ENCODE results near the gene RGS3. TPM values are rescaled to one million over a fixed set of nuclear protein-coding genes. Genes with fewer than 3 reads are reported as not detected.

The RGS3 gene
- total RNA-seq, 1 experiment from 2014 or later, result 16.6 TPM

DNA sequence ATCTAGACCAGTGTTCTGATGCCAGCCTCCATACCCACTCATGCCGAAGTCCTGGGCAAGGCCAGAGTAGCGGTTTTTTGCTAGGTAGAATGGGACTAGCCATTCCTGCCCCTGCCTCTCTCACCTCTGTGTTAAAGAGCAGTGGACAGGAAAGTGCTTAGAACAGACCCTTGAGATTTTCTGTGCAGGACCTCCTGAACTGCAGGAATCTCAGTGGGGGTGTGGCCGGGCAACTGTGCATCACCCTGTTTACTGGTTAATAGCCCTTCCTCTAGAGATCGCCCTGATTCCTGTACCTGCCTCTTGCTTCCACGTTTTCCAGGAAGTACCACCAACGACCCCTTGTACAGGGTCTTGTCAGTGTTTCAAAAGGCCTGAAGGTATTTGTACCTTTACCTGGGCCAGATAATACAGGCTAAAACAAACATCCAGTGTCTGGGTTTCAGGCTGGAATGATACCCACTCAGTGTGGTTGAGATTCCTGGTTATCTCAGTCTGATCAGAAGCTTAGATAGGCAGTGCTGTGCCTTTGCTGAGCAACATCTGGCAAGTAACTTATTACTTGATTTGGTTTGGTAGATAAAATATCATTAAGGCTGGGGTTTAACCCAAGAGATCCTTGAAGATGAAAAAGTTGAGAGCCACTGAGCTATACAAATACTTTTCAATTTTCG is 65.9 kb downstream of the RGS3 start (continued):
- TF ChIP-seq, protein P1, sequence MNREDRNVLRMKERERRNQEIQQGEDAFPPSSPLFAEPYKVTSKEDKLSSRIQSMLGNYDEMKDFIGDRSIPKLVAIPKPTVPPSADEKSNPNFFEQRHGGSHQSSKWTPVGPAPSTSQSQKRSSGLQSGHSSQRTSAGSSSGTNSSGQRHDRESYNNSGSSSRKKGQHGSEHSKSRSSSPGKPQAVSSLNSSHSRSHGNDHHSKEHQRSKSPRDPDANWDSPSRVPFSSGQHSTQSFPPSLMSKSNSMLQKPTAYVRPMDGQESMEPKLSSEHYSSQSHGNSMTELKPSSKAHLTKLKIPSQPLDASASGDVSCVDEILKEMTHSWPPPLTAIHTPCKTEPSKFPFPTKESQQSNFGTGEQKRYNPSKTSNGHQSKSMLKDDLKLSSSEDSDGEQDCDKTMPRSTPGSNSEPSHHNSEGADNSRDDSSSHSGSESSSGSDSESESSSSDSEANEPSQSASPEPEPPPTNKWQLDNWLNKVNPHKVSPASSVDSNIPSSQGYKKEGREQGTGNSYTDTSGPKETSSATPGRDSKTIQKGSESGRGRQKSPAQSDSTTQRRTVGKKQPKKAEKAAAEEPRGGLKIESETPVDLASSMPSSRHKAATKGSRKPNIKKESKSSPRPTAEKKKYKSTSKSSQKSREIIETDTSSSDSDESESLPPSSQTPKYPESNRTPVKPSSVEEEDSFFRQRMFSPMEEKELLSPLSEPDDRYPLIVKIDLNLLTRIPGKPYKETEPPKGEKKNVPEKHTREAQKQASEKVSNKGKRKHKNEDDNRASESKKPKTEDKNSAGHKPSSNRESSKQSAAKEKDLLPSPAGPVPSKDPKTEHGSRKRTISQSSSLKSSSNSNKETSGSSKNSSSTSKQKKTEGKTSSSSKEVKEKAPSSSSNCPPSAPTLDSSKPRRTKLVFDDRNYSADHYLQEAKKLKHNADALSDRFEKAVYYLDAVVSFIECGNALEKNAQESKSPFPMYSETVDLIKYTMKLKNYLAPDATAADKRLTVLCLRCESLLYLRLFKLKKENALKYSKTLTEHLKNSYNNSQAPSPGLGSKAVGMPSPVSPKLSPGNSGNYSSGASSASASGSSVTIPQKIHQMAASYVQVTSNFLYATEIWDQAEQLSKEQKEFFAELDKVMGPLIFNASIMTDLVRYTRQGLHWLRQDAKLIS (CRISPR knock-in tag; IDR thresholded peaks at IDR 0.05; ENCODE audit: borderline replicate concordance), result no peak
- no peak for TF ChIP-seq ZNF396 (CRISPR knock-in tag; IDR thresholded peaks at IDR 0.05; ENCODE audit: borderline replicate concordance)
- no peak for TF ChIP-seq NFE2L1 (CRISPR knock-in tag; IDR thresholded peaks at IDR 0.05)

DNA sequence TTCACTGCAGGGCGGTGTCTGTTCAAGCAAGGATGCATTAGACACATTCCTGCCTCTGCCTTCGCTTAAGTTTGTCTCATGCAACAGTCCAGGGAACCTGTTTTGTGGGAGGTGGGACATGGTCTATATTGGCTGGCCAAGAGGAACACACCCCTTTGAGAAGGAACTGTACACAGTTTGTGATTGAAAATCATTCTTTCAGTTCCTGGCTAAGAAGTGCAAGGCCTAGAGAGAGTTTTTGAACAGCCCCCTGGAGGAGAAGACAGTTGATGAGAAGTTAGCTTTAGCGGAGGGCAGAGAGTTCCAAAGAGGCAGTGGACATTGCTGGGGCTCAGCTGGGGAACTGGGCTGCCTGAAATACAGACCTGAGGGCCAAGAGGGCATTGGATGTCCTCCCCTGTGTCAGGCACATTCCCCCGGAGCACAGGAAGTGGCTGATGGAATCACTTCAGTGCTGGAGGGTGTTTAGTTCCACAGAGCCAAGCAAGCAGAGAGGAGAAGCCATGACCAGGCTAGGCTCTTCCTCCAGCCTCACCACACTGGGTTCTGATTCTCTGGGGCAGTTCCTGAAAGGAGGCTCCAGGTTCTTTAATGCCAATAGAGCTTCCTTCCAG is 66.6 kb downstream of the RGS3 start:
- Mint-ChIP-seq H3K4me3 (no peak overlapping the region), H3K27ac (no peak overlapping the region), H3K4me1 (peaks cover 15% of the 10 kb centered on the region), H3K27me3 (ENCODE audit: low read depth) (no peaks in the 10 kb centered on the region), H3K36me3 (no peaks in the 10 kb centered on the region), H3K9me3 (no peaks in the 10 kb centered on the region)
- TF ChIP-seq, protein P2, sequence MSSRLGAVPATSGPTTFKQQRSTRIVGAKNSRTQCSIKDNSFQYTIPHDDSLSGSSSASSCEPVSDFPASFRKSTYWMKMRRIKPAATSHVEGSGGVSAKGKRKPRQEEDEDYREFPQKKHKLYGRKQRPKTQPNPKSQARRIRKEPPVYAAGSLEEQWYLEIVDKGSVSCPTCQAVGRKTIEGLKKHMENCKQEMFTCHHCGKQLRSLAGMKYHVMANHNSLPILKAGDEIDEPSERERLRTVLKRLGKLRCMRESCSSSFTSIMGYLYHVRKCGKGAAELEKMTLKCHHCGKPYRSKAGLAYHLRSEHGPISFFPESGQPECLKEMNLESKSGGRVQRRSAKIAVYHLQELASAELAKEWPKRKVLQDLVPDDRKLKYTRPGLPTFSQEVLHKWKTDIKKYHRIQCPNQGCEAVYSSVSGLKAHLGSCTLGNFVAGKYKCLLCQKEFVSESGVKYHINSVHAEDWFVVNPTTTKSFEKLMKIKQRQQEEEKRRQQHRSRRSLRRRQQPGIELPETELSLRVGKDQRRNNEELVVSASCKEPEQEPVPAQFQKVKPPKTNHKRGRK (CRISPR knock-in tag; IDR thresholded peaks at IDR 0.05; ENCODE audit: borderline replicate concordance), result no peak
- TF ChIP-seq IRF2 (CRISPR knock-in tag; IDR thresholded peaks at IDR 0.05; ENCODE audit: borderline replicate concordance, low read depth), result no peak
- TF ChIP-seq, protein P3, sequence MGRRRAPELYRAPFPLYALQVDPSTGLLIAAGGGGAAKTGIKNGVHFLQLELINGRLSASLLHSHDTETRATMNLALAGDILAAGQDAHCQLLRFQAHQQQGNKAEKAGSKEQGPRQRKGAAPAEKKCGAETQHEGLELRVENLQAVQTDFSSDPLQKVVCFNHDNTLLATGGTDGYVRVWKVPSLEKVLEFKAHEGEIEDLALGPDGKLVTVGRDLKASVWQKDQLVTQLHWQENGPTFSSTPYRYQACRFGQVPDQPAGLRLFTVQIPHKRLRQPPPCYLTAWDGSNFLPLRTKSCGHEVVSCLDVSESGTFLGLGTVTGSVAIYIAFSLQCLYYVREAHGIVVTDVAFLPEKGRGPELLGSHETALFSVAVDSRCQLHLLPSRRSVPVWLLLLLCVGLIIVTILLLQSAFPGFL (CRISPR knock-in tag; IDR thresholded peaks at IDR 0.05; ENCODE audit: borderline replicate concordance), result no peak
- TF ChIP-seq FOXP1 (CRISPR knock-in tag; IDR thresholded peaks at IDR 0.05; ENCODE audit: borderline replicate concordance), result no peak
- TF ChIP-seq NFYB (CRISPR knock-in tag; conservative IDR thresholded peaks at IDR 0.05; ENCODE audit: low read depth), result no peak
- no peak for TF ChIP-seq NFE2L1 (CRISPR knock-in tag; IDR thresholded peaks at IDR 0.05)
- TF ChIP-seq, protein P4, sequence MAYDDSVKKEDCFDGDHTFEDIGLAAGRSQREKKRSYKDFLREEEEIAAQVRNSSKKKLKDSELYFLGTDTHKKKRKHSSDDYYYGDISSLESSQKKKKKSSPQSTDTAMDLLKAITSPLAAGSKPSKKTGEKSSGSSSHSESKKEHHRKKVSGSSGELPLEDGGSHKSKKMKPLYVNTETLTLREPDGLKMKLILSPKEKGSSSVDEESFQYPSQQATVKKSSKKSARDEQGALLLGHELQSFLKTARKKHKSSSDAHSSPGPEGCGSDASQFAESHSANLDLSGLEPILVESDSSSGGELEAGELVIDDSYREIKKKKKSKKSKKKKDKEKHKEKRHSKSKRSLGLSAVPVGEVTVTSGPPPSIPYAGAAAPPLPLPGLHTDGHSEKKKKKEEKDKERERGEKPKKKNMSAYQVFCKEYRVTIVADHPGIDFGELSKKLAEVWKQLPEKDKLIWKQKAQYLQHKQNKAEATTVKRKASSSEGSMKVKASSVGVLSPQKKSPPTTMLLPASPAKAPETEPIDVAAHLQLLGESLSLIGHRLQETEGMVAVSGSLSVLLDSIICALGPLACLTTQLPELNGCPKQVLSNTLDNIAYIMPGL (CRISPR knock-in tag; IDR thresholded peaks at IDR 0.05), result no peak
- TF ChIP-seq, protein P5, sequence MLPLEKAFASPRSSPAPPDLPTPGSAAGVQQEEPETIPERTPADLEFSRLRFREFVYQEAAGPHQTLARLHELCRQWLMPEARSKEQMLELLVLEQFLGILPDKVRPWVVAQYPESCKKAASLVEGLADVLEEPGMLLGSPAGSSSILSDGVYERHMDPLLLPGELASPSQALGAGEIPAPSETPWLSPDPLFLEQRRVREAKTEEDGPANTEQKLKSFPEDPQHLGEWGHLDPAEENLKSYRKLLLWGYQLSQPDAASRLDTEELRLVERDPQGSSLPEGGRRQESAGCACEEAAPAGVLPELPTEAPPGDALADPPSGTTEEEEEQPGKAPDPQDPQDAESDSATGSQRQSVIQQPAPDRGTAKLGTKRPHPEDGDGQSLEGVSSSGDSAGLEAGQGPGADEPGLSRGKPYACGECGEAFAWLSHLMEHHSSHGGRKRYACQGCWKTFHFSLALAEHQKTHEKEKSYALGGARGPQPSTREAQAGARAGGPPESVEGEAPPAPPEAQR (CRISPR knock-in tag; IDR thresholded peaks at IDR 0.05), result no peak
- TF ChIP-seq SMAD4 (CRISPR knock-in tag; IDR thresholded peaks at IDR 0.05), result no peak
- no peak for TF ChIP-seq RORB (CRISPR knock-in tag; IDR thresholded peaks at IDR 0.05)
- TF ChIP-seq, protein P6, sequence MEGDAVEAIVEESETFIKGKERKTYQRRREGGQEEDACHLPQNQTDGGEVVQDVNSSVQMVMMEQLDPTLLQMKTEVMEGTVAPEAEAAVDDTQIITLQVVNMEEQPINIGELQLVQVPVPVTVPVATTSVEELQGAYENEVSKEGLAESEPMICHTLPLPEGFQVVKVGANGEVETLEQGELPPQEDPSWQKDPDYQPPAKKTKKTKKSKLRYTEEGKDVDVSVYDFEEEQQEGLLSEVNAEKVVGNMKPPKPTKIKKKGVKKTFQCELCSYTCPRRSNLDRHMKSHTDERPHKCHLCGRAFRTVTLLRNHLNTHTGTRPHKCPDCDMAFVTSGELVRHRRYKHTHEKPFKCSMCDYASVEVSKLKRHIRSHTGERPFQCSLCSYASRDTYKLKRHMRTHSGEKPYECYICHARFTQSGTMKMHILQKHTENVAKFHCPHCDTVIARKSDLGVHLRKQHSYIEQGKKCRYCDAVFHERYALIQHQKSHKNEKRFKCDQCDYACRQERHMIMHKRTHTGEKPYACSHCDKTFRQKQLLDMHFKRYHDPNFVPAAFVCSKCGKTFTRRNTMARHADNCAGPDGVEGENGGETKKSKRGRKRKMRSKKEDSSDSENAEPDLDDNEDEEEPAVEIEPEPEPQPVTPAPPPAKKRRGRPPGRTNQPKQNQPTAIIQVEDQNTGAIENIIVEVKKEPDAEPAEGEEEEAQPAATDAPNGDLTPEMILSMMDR (IDR thresholded peaks at IDR 0.05), result no peak
- no peak for TF ChIP-seq KAT7 (CRISPR knock-in tag; IDR thresholded peaks at IDR 0.05; ENCODE audit: borderline replicate concordance)
- no peak for TF ChIP-seq CREB1 (CRISPR knock-in tag; IDR thresholded peaks at IDR 0.05)
- no peak for TF ChIP-seq GTF2I (CRISPR knock-in tag; conservative IDR thresholded peaks at IDR 0.05)
- TF ChIP-seq ZNF121 (CRISPR knock-in tag; IDR thresholded peaks at IDR 0.05), result no peak
- TF ChIP-seq MYBL2 (CRISPR knock-in tag; IDR thresholded peaks at IDR 0.05), result no peak
- ATAC-seq (no peak), DNase-seq (ENCODE audit: low spot score) (no peak)
- CTCF ChIA-PET, result interaction anchor here (1.4 kb wide), 1 partner anchor 84 kb away, joined by 3 read pairs; no protein-coding TSS in a partner anchor
- POLR2A ChIA-PET, result no interaction called here
